ENCODE data around the gene BAHD1.

The BAHD1 gene

GRCh38 chr15:40424483-40425115 lies 16.2 kb upstream of the BAHD1 start:
- DNase-seq, result no peak

- DNase-seq, result no peak
Measured at GRCh38 chr15:40425681-40426080, 15.1 kb upstream of the BAHD1 start.

GRCh38 chr15:40427188-40427587 lies 13.6 kb upstream of the BAHD1 start:
- no peak for DNase-seq

GRCh38 chr15:40428185-40428584 lies 12.6 kb upstream of the BAHD1 start:
- no peak for DNase-seq

- DNase-seq, result no peak
Measured at GRCh38 chr15:40429068-40429710, 11.6 kb upstream of the BAHD1 start.

GRCh38 chr15:40430271-40430805 lies 10.4 kb upstream of the BAHD1 start:
- DNase-seq, result no peak

GRCh38 chr15:40435023-40435709 lies 5.6 kb upstream of the BAHD1 start:
- no peak for DNase-seq

- no peak for DNase-seq
Measured at GRCh38 chr15:40435710-40436089, 5.1 kb upstream of the BAHD1 start.

- no peak for DNase-seq
Measured at GRCh38 chr15:40436116-40436891, 4.4 kb upstream of the BAHD1 start.

GRCh38 chr15:40436892-40437751 lies 3.6 kb upstream of the BAHD1 start:
- DNase-seq, result no peak

- DNase-seq, result no peak
Measured at GRCh38 chr15:40437752-40438687, 2.7 kb upstream of the BAHD1 start.

GRCh38 chr15:40438712-40439111 lies 2.0 kb upstream of the BAHD1 start:
- DNase-seq, result no peak

- no peak for DNase-seq
Measured at GRCh38 chr15:40439461-40439959, 1.2 kb upstream of the BAHD1 start.

GRCh38 chr15:40439960-40440742 lies 602 bp upstream of the BAHD1 start:
- no peak for DNase-seq

GRCh38 chr15:40441565-40442531 lies 1.1 kb downstream of the BAHD1 start:
- no peak for DNase-seq

- DNase-seq, result no peak
Measured at GRCh38 chr15:40443255-40443654, 2.5 kb downstream of the BAHD1 start.

- no peak for DNase-seq
Measured at GRCh38 chr15:40443846-40444245, 3.1 kb downstream of the BAHD1 start.

GRCh38 chr15:40444736-40445135 lies 4.0 kb downstream of the BAHD1 start:
- DNase-seq, result no peak

GRCh38 chr15:40445421-40445922 lies 4.7 kb downstream of the BAHD1 start:
- no peak for DNase-seq
